GM11168 (cell line): ENCODE data around the gene PTPRN.
"Not testable (repeated sequence)": the region's sequence is repeated elsewhere in the genome, so short reads cannot be mapped to it uniquely, and the experiment has no call there.

Experiments
- in situ Hi-C: fragments of 300-500 bp; cut with MboI; formaldehyde crosslinking; loops from one replicate; pipeline ENCODE4 v1.12.0; 2022; ENCODE audit warnings: low sequenced_read_pairs; ENCODE audit not compliant: unreplicated experiment

PTPRN gene

DNA sequence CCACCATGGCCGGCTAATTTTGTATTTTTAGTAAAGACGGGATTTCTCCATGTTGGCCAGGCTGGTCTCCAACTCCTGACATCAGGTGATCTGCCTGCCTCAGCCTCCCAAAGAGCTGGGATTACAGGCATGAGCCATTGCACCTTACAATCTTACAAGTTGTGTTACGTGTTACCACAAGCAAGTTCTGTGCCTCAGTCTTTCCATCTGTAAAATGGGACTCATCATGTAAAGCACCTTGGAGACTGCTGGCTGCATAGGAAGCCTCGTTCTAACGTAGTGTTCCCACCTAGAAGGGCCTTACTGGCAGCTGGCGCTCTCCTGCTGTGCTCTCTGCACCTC lies 20.0 kb downstream of the PTPRN start:
- in situ Hi-C loops, result no loop called here

DNA sequence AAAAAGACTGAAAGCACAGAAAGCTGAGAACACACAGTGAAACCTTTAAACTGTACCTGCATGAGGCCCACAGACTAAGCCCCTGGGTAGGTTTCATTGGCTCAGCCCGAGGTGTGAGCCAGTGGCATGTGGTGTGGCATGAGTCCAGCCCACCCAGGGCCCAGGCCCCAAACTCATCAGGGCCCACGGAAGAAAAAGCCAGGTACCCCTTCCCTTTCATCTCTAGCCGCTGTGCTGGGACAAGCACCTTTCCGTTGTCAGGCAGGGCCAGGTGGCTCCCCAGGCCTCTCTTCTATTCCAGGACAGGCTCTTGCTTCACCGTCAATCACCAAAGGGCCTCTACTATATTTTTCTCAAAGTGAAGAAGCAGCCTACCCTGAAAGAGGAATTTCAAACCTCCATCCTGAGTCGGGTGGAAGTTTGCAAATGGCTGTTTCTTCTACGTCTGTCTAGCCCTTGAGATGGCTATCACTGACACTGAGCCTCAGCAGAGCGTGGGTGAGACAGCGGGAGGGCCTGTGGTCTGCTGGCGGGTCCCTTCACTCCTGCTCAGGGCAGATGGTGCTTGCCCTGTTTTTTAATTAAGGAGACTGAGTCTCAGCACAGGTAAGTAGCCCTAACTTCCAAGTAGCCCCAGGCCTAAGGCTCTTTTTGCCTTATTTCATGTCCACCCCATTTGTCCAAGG lies 21.5 kb downstream of the PTPRN start:
- in situ Hi-C loops, result no loop called here

DNA sequence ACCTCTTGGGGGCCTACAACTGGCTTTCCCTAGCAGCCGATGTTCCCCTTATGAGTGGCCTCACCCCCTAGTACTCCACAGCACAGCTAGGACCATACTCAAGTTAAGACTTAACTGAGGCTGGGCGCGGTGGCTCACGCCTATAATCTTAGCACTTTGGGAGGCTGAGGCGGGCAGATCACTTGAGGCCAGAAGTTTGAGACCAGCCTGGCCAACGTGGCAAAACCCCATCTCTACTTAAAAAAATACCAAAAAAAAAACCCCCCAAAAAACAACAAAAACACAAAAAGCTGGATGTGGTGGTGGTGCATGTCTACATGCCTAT lies 22.1 kb downstream of the PTPRN start:
- in situ Hi-C loops, result not testable (repeated sequence)

- in situ Hi-C loops, result no loop called here
These were observed 22.6 kb downstream of the PTPRN start for GRCh38 chr2:219286436-219287115.

DNA sequence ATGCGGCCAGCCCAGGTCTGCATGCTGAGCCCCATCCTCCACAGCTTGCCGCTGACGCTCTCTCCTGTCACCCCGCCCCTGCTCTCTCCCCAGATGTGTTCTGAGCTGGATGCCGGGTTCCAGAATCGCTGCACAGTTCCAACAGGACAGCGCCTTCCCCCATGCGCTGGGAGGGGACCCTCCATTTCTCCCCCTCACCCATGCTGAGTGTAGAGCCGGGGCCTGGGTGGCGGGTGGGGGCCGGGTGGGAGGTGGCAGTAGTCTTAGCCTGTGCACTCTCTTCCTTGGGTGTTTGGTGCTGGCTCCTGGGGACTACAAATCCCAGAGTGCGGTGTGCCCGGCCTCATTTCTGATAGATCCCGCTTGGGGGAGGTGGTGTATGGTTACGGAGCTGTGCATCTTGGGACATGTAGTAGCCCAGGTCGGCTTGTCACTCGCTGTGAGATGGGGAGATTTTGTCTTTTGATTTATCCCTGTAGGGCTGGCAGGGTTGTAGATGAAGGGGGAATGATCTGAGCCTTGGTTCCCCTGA lies 23.2 kb downstream of the PTPRN start:
- in situ Hi-C loops, result no loop called here

- in situ Hi-C loops, result no loop called here
These were observed 23.8 kb downstream of the PTPRN start for GRCh38 chr2:219285373-219285735.

DNA sequence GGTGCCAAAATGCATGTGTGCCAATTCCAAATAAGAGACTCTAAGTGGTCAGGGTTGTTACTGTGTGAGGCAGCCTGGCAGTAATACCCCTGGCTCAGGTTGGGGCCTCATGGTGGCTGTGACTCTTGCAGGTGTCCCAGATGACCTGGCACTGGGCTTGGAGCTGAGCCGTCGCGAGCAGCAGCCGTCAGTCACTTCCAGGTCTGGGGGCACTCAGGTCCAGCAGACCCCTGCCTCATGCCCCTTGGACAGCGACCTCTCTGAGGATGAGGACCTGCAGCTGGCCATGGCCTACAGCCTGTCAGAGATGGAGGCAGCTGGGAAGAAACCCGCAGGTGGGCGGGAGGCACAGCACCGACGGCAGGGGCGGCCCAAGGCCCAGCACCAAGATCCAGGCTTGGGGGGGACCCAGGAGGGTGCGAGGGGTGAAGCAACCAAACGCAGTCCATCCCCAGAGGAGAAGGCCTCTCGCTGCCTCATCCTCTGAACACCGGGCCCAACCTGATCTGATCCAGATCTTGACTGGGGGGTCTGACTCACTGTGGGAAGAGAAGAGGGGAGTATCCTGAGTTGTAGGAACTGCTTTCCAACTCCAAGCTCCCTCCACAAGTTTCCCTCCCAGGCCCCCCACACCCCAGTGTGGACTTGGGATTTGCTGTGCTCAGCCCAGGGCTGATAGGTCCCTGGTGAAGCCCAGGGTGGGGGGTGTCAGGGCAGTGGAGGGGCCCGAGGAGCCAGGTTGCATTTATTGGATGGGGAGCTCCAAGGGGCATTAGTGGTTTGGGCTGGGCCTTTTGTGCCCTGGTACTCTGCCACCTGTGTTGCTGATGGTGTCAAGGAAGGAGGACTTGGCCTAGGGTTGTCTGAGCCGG lies 24.5 kb downstream of the PTPRN start:
- in situ Hi-C loops, result no loop called here

- in situ Hi-C loops, result no loop called here
These were observed 26.1 kb downstream of the PTPRN start for GRCh38 chr2:219282943-219283581.

DNA sequence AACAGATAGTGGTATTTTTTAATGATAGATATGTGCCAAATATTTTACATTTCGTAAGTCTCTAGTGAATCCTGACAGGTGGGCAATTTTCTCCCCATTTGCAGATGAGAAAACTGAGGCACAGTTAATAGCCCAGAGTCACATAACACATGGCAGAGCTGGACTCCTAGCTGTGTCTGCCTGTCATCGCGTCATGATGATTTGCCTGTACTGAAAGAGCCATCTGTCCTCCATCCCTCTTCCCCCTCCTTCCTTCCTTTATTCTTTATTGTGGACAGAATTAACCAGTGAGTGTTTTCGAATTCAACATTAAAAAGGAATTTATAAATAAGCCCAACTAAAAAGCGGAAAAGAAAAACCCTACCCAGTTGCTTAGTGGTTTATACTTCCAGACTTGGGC lies 26.8 kb downstream of the PTPRN start:
- in situ Hi-C loops, result no loop called here

DNA sequence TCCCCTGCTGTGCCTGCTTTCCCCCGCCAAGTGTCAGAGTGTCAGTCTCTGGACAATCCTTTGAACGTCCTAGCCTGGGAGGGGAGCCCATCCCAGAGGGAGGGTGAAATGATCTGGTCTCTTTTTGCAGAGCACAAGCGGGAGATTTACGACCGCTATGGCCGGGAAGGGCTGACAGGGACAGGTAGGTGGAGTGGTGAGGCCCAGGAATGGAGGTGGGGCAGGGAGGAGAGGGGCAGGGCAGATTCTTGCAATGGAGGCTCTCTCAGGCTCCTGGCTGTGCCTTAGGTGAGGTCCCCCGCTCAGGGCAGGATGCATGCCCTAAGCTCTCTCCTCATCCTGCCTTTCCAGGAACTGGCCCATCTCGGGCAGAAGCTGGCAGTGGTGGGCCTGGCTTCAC lies 27.6 kb downstream of the PTPRN start:
- in situ Hi-C loops, result no loop called here

DNA sequence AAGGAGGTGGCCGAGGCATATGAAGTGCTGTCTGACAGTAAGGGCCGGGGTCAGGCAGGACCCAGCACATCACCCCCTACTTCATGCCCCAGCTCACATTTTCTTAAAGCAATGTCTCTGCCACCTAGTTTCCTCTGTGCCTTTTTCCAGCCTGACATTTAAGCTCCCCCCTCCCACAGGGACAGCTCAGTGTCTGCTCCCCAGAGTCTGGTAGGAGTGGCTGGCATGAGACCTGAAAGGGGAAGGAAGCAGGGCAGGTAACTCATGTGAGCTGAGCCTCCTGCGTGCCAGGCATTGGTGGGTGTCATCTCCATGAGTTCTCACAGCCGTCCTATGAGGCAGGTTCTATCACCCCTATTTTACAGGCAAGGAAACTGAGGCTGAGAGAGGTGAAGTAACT lies 28.6 kb downstream of the PTPRN start:
- in situ Hi-C loops, result no loop called here

GRCh38 chr2:219279916-219280516 lies 29.2 kb downstream of the PTPRN start:
- in situ Hi-C loops, result no loop called here

DNA sequence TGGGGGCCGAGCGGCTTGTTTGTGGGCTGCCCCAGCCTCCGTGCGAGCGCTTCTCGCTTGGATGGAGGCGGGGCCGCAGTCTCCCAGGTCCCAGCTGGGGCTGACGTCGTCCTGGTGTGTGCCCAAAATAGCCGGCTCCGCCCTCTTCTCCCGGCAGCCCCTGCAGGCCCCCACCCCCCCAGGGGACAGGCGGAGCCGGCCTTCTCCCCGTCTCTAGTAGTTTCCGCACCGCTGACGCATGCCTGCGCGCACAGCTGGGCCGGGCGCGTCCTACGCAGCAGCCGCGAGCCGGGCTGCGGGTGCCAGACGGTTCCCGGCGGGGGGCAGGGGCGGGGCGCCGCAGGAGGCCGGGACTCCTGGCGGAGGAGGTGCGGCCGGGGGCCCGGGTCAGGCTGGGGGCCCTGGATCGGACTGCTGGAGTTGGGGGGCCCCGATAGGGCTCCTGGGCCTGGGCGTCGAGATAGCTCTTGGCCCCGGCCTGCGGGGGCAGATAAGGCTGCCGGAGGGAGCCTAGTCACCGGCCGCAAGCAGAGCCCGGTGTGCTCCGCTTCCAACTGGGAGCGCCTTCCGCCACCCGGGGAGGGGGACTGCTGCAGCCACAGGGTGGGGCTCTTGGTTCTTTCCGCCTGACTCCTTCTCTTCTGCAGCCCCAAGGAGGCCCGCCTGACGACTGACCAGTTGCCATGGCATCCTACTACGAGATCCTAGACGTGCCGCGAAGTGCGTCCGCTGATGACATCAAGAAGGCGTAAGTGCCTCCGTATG lies 29.9 kb downstream of the PTPRN start, which contains the start of gene DNAJB2:
TSS of gene DNAJB2 (plus strand) at position 216 of the 765 bp plus-strand sequence. CDS start at position 684, 468 bp downstream.
- in situ Hi-C loops, result no loop called here

- in situ Hi-C loops, result no loop called here
These were observed 30.5 kb downstream of the PTPRN start for GRCh38 chr2:219278655-219279150.

GRCh38 chr2:219277703-219278654 lies 31.2 kb downstream of the PTPRN start:
- in situ Hi-C loops, result no loop called here

DNA sequence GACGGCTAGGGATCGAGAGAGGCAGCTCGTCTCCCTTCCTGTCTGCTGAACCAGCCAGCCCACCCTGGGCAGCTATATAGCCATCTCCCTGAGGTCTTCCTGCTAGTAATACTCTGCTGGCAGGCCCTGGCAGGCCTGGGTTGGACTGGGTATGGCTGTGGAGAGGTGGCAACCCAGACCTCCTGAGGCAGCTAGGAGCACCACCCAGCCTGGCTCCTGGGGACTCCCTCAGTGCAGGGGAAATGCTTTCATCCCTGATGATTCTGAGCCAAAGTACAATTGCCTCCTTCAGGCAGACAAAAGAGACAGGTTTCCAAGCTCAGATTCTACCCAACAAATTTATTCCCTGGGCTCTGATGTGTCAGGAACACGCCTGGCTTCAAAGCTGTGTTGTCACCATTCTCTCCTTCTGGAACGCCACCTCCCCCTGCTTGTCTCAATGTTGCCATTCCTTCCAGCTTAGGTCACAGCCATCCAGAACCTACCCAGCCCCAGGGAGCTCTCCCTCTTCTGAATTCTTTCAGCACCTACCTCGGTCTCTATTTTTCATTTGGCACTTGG lies 34.8 kb downstream of the PTPRN start:
- in situ Hi-C loops, result no loop called here

DNA sequence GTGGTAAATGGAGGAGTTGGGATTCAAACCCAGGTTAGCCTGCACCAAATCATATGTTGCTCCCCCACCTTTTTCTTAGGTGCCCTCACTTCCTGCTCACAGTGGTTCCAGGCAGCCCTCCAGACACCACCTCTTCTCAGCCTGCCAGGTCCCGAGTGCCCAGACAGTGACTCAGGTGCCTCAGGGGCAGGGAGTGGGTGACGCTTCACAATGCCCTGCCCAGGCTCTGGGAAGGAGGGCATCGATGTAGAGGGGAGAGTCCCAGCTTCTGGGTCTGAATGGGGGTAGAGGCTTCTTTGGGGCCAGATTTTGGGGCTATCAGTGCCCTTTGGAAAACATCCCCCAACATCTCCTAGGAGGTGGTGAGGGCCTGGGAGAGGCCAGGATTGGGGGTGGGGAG lies 35.3 kb downstream of the PTPRN start:
- in situ Hi-C loops, result no loop called here

DNA sequence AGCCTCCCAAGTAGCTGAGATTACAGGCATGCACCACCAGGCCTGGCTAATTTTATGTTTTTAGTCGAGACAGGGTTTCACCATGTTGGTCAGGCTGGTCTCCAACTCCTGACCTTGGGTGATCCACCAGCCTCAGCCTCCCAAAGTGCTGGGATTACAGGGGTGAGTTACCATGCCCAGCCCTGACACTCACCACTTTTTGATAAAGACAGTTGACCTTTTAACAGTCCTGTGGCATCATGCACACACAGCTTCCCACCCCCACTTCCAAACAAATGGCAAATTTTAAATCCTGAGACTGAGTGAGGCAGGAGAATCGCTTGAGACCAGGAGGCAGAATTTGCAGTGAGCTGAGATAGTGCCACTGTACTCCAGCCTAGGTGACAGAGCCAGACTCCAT lies 36.2 kb downstream of the PTPRN start:
- in situ Hi-C loops, result no loop called here
